NCI-H1694 treated with DMSO at 0.1 percent for 48 hours (cell line): Measurements from ENCODE around the gene LCE5A.
"Not testable (repeated sequence)": the region's sequence is repeated elsewhere in the genome, so short reads cannot be mapped to it uniquely, and the experiment has no call there.

Experiments
- DNase-seq: peaks from one replicate; lab custom pipeline; 2025; lab: John Stamatoyannopoulos, UW

LCE5A gene

DNA sequence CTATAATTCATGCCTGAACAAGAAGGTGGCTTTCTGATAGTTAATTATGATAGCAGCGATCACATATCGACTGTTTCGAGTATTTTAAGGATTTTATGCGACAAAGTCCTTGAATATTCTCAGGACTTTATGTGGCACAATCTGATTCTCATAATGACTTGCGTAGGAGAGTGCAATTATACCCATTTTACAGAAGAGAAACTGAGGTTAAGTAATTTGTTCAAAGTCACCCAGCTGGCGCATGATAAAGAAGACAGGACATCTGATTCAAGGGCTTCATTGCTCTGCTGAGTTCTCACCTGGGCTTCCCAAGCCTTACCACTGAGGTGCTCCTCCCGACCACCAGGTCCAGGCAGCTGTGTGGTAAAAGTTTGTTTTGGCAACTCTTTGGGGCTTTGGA is 5.5 kb downstream of the LCE5A start:
- DNase-seq: no peak

DNA sequence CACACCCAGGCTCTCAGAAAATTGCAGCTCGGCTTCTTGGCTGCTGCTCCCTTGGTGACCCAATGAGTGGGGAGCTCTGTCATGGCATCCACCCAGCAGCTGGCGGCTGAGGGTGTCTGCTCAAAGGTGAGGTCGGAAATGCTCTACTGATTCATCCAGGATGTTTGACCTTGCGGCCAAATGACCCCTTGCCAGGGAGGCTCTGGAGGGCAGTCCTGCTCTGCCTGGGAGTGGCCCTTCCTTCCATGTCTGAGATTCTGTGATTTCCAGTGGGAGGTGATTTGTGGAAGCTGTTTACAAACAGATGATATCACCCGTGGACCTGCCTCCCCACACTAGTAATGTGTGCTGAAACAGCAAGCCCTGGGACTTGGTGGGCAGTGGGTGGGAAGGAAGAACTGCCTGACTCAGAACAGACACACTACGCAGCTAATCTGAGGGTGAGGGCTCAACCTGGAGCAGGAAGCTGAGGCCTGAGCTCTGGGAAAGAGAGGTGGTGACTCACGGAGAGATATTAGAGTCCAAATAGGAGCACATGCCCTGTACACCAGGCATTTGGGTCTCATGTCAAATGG is 6.7 kb downstream of the LCE5A start:
- no peak for DNase-seq

DNA sequence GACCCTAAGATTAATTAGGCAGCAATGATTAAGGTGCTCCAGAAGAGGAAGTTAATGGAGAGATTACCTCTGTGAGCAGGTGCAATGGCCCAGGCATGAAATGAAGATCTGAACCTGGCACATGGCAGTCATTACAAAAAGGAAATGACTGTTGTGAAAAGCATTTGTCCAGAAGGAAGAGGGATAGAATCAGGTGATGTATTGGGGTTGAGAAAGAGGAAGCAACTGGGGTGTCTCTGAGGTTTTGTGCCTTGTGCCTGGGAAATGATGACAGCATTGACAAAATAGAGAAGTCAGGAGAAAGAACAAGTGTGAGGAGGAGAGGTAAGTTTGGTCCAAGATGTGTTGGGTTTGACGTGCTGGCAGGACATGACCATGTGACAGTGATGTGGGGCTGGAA is 9.2 kb downstream of the LCE5A start:
- no peak for DNase-seq

DNA sequence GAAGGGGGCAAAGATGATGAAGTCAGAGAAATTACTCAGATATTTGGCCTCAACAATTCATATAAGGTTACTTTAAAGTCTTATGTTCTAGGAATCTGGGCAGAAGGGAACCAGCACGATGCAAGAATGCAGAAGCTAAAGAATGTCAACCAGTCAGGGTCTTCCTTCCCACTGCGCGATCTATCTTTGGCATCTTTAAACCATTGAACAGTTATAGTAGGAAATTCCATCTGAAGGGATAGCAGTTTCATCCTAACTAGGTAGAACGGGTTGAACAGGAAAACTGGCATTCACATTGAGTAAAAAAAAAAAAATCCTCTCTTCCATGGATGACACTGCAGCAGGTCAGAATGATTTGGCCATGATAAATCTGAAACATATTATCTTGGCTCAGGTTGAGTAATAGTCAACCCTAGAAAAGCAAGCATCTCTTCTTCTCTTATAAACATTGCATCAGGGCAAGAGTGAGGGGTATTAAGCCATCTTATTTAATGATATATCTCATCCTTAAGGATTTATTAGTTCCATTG is 10.0 kb downstream of the LCE5A start:
- DNase-seq: no peak

DNA sequence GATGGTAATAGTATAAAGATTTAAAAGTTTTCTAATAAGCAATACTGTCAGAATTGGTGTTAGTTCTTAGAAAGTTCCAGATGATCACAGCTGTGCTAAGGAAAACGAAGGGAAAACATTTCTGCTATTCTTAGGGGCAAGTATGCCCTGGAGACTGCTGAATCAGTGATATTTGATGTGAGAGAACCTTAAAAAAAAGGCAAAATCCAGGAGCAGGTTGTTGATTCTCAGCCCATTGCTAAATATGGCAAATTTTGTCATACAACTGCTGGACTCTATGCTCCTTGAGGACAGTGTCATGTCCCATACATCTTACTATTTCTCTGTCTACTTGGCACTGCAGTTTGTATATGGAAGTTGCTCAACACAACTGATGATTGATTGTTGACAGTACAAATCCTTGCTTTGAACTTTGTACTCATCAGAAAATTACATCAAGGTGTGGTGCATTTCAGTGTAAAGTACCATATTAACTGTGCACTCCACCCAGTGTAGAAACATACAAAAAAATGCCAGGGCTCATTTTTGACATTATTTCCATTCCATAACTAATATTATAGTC is 14.6 kb downstream of the LCE5A start:
- DNase-seq: no peak

DNA sequence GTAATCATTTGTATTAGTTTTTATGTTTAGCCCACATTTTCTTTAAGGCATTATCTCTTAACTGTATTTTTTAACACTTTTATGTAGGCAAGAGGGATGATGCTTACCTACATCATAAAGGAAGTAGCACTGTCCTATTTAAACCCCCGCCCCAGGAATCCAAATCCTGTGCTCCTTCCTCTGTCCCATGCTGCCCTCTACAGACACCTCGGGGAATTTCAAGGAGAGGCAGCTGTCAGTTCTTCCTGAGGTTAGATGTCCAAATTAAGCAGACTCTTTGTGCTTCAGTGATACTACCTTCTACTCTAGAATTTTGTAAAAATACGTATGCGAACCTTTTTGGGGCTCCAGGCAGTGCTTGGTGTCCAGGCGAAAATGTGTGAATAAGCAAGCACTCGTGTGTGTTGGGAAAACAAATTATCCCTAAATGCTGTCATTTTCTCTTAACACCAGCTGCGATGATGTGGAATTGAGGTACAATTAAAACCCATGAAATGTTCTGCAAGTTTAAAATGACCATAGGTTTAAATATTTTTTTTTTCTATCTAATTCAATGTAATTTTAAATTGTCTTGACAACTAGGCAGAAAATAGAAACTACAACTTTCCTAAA is 22.8 kb downstream of the LCE5A start:
- DNase-seq: peak; percentile 23

DNA sequence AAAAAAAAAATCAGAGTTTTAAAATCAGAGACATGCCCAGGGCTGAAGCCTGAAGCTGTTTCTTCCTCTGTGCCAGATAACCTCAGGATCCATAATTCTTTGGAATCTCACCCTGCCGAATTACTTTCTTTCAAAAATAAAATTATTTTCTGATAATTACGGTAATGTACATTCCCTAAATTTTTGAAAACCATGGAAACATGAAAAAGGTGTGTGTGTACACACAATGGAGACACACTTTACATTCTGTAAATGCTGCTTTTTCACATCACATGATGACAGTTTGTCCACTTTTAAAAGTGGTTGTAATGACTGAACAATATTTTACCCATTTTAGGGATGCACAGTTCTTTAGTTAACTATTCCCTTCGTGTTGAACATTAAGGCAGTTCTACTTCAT is 25.2 kb downstream of the LCE5A start:
- DNase-seq: no peak

DNA sequence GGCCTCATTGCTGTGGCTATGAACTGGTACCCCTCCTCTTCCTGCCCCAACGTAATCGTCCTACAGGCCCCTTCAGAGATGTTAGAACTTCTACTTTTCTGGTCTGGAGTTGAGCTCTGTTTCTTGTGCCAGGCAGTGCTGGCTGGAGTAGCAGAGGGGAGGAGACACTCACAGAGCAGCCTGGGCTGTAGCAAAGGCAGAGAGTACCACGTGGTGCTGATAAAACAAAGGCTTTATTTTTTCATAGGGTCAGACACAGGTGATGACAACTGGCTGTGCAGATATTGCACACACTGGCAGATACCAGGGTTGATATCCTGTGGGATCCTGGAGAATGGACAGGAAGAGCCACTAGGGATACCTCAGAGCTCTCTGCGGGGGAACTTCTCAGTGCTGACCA is 26.9 kb downstream of the LCE5A start:
- no peak for DNase-seq

DNA sequence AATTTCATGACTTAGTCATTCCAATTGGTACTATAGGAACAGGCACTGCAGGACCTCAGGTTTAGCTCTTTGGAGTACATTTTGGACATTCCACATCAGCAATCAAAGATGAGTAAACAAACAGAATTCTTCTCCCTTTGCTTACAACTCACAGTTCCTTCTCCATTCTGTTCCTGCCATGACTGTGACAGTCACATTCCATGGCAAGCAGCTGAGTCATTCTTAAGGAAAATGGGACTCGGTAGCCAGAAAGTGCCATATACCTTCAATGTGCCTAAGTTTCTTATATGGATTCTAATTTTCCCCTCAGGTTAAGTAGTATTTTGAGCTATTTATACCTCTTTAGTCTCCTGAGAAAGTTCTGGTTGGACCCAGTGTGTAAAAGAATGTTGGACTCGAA is 29.3 kb downstream of the LCE5A start:
- no peak for DNase-seq

DNA sequence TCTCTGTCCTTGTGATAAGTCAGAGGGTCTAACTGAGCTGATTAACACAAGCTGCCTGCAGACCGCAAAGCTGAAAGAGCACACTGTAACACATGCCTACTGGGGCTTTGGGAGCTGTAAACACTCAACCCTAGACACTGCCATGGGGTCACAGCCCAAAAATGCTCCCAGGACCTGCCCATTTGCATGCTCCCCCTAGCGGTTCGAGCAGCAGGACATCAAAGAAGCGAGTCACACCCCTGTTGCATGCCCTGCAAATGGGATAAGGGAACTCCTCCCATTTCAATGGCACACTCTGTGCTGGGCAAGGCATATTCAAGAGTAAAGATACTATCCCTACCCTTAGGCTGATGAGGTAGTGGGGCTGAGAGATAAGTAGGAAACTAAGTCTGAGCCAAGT is 33.2 kb downstream of the LCE5A start:
- no peak for DNase-seq

DNA sequence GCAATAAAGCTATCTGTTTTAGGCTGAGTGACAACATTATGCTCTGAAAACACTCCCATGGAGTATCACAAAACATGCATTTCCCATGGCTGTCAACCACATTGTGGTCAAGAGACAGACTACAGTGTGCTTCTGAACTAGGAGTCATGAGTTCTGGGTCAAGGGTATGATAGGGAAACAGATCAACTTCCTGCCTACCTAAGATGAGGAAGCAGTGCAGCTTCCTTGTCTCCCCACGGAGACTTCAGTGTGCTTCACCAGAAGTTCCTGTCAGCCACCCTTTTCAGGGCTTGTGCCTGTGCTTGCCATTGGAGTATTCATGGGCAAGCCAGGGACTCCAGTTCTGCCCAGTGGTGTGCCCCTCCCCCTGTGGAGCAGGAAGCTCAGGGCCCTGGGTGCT is 36.1 kb downstream of the LCE5A start:
- no peak for DNase-seq

DNA sequence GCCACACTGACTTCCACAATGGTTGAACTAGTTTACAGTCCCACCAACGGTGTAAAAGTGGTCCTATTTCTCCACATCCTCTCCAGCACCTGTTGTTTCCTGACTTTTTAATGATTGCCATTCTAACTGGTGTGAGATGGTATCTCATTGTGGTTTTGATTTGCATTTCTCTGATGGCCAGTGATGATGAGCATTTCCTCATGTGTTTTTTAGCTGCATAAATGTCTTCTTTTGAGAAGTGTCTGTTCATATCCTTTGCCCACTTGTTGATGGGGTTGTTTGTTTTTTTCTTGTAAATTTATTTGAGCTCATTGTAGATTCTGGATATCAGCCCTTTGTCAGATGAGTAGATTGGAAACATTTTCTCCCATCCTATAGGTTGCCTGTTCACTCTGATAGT is 37.8 kb downstream of the LCE5A start:
- not testable (repeated sequence) for DNase-seq
